GM23338 (cell line): ENCODE data around the gene WDR74. TPM values are rescaled to one million over a fixed set of nuclear protein-coding genes. Genes with fewer than 3 reads are reported as not detected.

Experiments
- ATAC-seq: fragments of 200-7000 bp; cut with Tn5 transposase; 3 replicates; pipeline ENCODE4 v1.9.1; 2020
- DNase-seq: peaks from one replicate; pipeline ENCODE4 v3.0.0-alpha.2; 2015; ENCODE audit warnings: low spot score
- H2AFZ ChIP-seq: fragments of 200-600 bp; sonication (generic); 2 replicates; pipeline ENCODE4 v1.8.0; 2016; ENCODE audit warnings: antibody characterized with exemption, mild to moderate bottlenecking, moderate library complexity
- H3F3A ChIP-seq: fragments of 200-600 bp; sonication (generic); replicated peaks from 2 replicates; pipeline ENCODE4 v1.8.0; 2017; ENCODE audit warnings: antibody characterized with exemption, mixed run types, low read depth
- H3K27ac ChIP-seq: fragments of 200-600 bp; sonication (generic); 2 replicates; pipeline ENCODE4 v1.6.1; 2016; ENCODE audit warnings: low read depth
- H3K27me3 ChIP-seq: fragments of 200-600 bp; sonication (generic); 2 replicates; pipeline ENCODE4 v1.8.0; 2016; ENCODE audit warnings: mild to moderate bottlenecking, mixed run types, moderate library complexity; ENCODE audit not compliant: insufficient read depth
- H3K36me3 ChIP-seq: fragments of 200-600 bp; sonication (generic); 2 replicates; pipeline ENCODE4 v1.8.0; 2016; ENCODE audit warnings: mild to moderate bottlenecking; ENCODE audit not compliant: insufficient read depth
- H3K4me1 ChIP-seq: fragments of 200-600 bp; sonication (generic); 2 replicates; pipeline ENCODE4 v1.8.0; 2016; ENCODE audit warnings: mild to moderate bottlenecking, moderate library complexity; ENCODE audit not compliant: insufficient read depth
- H3K4me2 ChIP-seq: fragments of 200-600 bp; sonication (generic); 2 replicates; pipeline ENCODE4 v1.7.1; 2017; ENCODE audit warnings: mixed run types
- H3K4me3 ChIP-seq: fragments of 200-600 bp; sonication (generic); 2 replicates; pipeline ENCODE4 v1.6.1; 2016; ENCODE audit warnings: mixed run types
- H3K79me2 ChIP-seq: fragments of 200-600 bp; sonication (generic); replicated peaks from 2 replicates; pipeline ENCODE4 v1.8.0; 2017; ENCODE audit warnings: mild to moderate bottlenecking; ENCODE audit not compliant: insufficient read depth
- H3K9me2 ChIP-seq: fragments of 200-600 bp; sonication (generic); 2 replicates; pipeline ENCODE4 v1.8.0; 2017; ENCODE audit not compliant: insufficient read depth
- H4K20me1 ChIP-seq: fragments of 200-600 bp; sonication (generic); replicated peaks from 2 replicates; pipeline ENCODE4 v1.8.0; 2017; ENCODE audit warnings: mild to moderate bottlenecking; ENCODE audit not compliant: insufficient read depth
- H3K27ac Mint-ChIP-seq: 2 replicates; pipeline ENCODE4 v1.8.0; 2020; ENCODE audit warnings: inconsistent platforms, mild to moderate bottlenecking, moderate library complexity, mixed read lengths
- H3K27me3 Mint-ChIP-seq: 3 replicates; pipeline ENCODE4 v1.8.0; 2022; ENCODE audit warnings: low read depth, mild to moderate bottlenecking, moderate library complexity, mixed read lengths, inconsistent platforms; ENCODE audit not compliant: insufficient read depth, poor library complexity
- H3K36me3 Mint-ChIP-seq: 3 replicates; pipeline ENCODE4 v1.8.0; 2021; ENCODE audit warnings: low read depth, mild to moderate bottlenecking, inconsistent platforms, moderate library complexity, mixed read lengths
- H3K4me1 Mint-ChIP-seq: 3 replicates; pipeline ENCODE4 v1.8.0; 2020; ENCODE audit warnings: mild to moderate bottlenecking, inconsistent platforms, mixed read lengths
- H3K4me3 Mint-ChIP-seq: 3 replicates; pipeline ENCODE4 v1.8.0; 2021; ENCODE audit warnings: moderate library complexity, mild to moderate bottlenecking, inconsistent platforms, mixed read lengths
- H3K9me3 Mint-ChIP-seq: 3 replicates; pipeline ENCODE4 v1.8.0; 2020; ENCODE audit warnings: moderate library complexity, mild to moderate bottlenecking, inconsistent platforms, mixed read lengths
- CREB1 ChIP-seq: fragments of 250-450 bp; sonication (Bioruptor Pico); IDR thresholded peaks from 2 replicates; pipeline ENCODE4 v1.5.0; 2020; ENCODE audit warnings: low read depth, mild to moderate bottlenecking, moderate library complexity
- CTCF ChIP-seq, 2 experiments: fragments of 200-600 bp in 1 of 2; sonication (generic) in 1 of 2; conservative IDR thresholded peaks; 2 replicates each; pipeline versions ENCODE4 v1.5.1 to v1.6.1; 2016 to 2017; ENCODE audit warnings: antibody characterized with exemption in 2 of 2, low read depth in 2 of 2, mild to moderate bottlenecking in 2 of 2, moderate library complexity in 1 of 2
- EZH2 ChIP-seq: fragments of 200-600 bp; sonication (generic); IDR thresholded peaks from one replicate; pipeline ENCODE4 v1.8.0; 2017; ENCODE audit warnings: antibody characterized with exemption, mild to moderate bottlenecking, low read depth; ENCODE audit not compliant: unreplicated experiment
- EZH2phosphoT487 ChIP-seq: fragments of 200-600 bp; sonication (generic); IDR thresholded peaks from one replicate; pipeline ENCODE4 v1.8.1; 2018; ENCODE audit warnings: antibody characterized with exemption; ENCODE audit not compliant: unreplicated experiment
- JUNB ChIP-seq: IDR thresholded peaks from one replicate; pipeline ENCODE4 v1.6.1; 2016; ENCODE audit warnings: antibody characterized with exemption; ENCODE audit not compliant: unreplicated experiment
- POLR2AphosphoS5 ChIP-seq: IDR thresholded peaks from 2 replicates; pipeline ENCODE4 v1.6.1; 2016; ENCODE audit warnings: antibody characterized with exemption, low read depth
- REST ChIP-seq: IDR thresholded peaks from one replicate; pipeline ENCODE4 v1.6.1; 2018; ENCODE audit warnings: antibody characterized with exemption; ENCODE audit not compliant: unreplicated experiment
- ZNF114 ChIP-seq: fragments of 250-450 bp; sonication (Bioruptor Pico); IDR thresholded peaks from 2 replicates; pipeline ENCODE4 v1.5.0; 2020; ENCODE audit warnings: mild to moderate bottlenecking, moderate library complexity
- polyA plus RNA-seq: library from polyadenylated mRNA; unstranded; fragments of >200 nt; fragmentation: Nextera tagmentation; extraction: Ambion mirVana; gene quantifications from 2 replicates; pipeline ENCODE4 v1.2.1, GENCODE V29; 2016
- total RNA-seq: library from RNA; depleted of rRNA; stranded (reverse); fragments of >200 nt; shearing (Covaris generic); gene quantifications from 2 replicates; pipeline ENCODE4 v1.2.3, GENCODE V29; 2014
- TF ChIP-seq, protein P1 (sequence below): IDR thresholded peaks from 2 replicates; pipeline ENCODE4 v1.6.1; 2016; ENCODE audit warnings: antibody characterized with exemption
- TF ChIP-seq, protein P2 (sequence below): fragments of 250-450 bp; sonication (Bioruptor Pico); IDR thresholded peaks from 2 replicates; pipeline ENCODE4 v1.5.0; 2020; ENCODE audit warnings: mild to moderate bottlenecking, moderate library complexity

WDR74 gene
- total and polyA plus RNA-seq, 2 experiments from 2014 or later = 94.4 to 136 TPM

- Mint-ChIP-seq H3K27ac (no peak overlapping the region), H3K9me3 (peaks cover 11% of the 10 kb centered on the region), H3K4me3 (no peak overlapping the region), H3K27me3 (peaks cover 19% of the 10 kb centered on the region), H3K36me3 (peaks cover 18% of the 10 kb centered on the region), H3K4me1 (peaks cover 18% of the 10 kb centered on the region)
- Histone ChIP-seq H3K4me3 (peak overlapping the region; percentile 45), H3K36me3 (no peaks in the 10 kb centered on the region; the same call in 1 of the 2 replicates), H4K20me1 (0 out of 2 replicates have a peak, but pooled peaks cover 4% of the 10 kb centered on the region), H3K4me2 (peak overlapping the region; percentile 67), H3K79me2 (peaks cover 20% of the 10 kb centered on the region), H3K27ac (peak overlapping the region; percentile 93), H3K9me2 (no peaks in the 10 kb centered on the region), H3K27me3 (no peaks in the 10 kb centered on the region), H3K4me1 (peaks cover 10% of the 10 kb centered on the region), H2AFZ (0 out of 2 replicates have a peak overlapping the region, but pooled peaks have one; percentile 54), H3F3A (peaks cover 20% of the 10 kb centered on the region; the same call in 1 of the 2 replicates)
- peak; percentile 6 for ATAC-seq
- DNase-seq = peak; percentile 67
- TF ChIP-seq REST (no peak), CREB1 (CRISPR knock-in tag) (no peak), CTCF (conservative IDR thresholded peaks at IDR 0.05; ENCODE audit: low read depth in 2 of 2) (no peak), EZH2 (no peak), ZNF114 (no peak), JUNB (no peak), POLR2AphosphoS5 (no peak), EZH2phosphoT487 (no peak)
- TF ChIP-seq, protein P1, sequence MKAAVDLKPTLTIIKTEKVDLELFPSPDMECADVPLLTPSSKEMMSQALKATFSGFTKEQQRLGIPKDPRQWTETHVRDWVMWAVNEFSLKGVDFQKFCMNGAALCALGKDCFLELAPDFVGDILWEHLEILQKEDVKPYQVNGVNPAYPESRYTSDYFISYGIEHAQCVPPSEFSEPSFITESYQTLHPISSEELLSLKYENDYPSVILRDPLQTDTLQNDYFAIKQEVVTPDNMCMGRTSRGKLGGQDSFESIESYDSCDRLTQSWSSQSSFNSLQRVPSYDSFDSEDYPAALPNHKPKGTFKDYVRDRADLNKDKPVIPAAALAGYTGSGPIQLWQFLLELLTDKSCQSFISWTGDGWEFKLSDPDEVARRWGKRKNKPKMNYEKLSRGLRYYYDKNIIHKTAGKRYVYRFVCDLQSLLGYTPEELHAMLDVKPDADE = no peak
- TF ChIP-seq, protein P2, sequence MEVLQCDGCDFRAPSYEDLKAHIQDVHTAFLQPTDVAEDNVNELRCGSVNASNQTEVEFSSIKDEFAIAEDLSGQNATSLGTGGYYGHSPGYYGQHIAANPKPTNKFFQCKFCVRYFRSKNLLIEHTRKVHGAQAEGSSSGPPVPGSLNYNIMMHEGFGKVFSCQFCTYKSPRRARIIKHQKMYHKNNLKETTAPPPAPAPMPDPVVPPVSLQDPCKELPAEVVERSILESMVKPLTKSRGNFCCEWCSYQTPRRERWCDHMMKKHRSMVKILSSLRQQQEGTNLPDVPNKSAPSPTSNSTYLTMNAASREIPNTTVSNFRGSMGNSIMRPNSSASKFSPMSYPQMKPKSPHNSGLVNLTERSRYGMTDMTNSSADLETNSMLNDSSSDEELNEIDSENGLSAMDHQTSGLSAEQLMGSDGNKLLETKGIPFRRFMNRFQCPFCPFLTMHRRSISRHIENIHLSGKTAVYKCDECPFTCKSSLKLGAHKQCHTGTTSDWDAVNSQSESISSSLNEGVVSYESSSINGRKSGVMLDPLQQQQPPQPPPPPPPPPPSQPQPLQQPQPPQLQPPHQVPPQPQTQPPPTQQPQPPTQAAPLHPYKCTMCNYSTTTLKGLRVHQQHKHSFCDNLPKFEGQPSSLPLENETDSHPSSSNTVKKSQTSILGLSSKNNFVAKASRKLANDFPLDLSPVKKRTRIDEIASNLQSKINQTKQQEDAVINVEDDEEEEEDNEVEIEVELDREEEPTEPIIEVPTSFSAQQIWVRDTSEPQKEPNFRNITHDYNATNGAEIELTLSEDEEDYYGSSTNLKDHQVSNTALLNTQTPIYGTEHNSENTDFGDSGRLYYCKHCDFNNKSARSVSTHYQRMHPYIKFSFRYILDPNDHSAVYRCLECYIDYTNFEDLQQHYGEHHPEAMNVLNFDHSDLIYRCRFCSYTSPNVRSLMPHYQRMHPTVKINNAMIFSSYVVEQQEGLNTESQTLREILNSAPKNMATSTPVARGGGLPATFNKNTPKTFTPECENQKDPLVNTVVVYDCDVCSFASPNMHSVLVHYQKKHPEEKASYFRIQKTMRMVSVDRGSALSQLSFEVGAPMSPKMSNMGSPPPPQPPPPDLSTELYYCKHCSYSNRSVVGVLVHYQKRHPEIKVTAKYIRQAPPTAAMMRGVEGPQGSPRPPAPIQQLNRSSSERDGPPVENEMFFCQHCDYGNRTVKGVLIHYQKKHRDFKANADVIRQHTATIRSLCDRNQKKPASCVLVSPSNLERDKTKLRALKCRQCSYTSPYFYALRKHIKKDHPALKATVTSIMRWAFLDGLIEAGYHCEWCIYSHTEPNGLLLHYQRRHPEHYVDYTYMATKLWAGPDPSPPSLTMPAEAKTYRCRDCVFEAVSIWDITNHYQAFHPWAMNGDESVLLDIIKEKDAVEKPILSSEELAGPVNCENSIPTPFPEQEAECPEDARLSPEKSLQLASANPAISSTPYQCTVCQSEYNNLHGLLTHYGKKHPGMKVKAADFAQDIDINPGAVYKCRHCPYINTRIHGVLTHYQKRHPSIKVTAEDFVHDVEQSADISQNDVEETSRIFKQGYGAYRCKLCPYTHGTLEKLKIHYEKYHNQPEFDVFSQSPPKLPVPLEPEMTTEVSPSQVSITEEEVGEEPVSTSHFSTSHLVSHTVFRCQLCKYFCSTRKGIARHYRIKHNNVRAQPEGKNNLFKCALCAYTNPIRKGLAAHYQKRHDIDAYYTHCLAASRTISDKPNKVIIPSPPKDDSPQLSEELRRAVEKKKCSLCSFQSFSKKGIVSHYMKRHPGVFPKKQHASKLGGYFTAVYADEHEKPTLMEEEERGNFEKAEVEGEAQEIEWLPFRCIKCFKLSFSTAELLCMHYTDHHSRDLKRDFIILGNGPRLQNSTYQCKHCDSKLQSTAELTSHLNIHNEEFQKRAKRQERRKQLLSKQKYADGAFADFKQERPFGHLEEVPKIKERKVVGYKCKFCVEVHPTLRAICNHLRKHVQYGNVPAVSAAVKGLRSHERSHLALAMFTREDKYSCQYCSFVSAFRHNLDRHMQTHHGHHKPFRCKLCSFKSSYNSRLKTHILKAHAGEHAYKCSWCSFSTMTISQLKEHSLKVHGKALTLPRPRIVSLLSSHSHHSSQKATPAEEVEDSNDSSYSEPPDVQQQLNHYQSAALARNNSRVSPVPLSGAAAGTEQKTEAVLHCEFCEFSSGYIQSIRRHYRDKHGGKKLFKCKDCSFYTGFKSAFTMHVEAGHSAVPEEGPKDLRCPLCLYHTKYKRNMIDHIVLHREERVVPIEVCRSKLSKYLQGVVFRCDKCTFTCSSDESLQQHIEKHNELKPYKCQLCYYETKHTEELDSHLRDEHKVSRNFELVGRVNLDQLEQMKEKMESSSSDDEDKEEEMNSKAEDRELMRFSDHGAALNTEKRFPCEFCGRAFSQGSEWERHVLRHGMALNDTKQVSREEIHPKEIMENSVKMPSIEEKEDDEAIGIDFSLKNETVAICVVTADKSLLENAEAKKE (CRISPR knock-in tag) = no peak
Observed at GRCh38 chr11:62842171-62842741, 2.9 kb upstream of the WDR74 start.
